Stimulated activated CD4-positive, alpha-beta T cell treated with anti-CD3 and anti-CD28 coated beads, TNF-alpha, amount 100 ng/mL, for 1 hour (primary cell): ENCODE results near the gene AHCYL2.
"Not testable (repeated sequence)": the region's sequence is repeated elsewhere in the genome, so short reads cannot be mapped to it uniquely, and the experiment has no call there.

ENCODE experiments used
- DNase-seq, 3 donors: peaks; one replicate each; pipeline ENCODE4 v3.0.0-alpha.2; 2020; ENCODE audit warnings: low read depth in 3 of 3, low spot score in 1 of 3

AHCYL2 gene

DNA sequence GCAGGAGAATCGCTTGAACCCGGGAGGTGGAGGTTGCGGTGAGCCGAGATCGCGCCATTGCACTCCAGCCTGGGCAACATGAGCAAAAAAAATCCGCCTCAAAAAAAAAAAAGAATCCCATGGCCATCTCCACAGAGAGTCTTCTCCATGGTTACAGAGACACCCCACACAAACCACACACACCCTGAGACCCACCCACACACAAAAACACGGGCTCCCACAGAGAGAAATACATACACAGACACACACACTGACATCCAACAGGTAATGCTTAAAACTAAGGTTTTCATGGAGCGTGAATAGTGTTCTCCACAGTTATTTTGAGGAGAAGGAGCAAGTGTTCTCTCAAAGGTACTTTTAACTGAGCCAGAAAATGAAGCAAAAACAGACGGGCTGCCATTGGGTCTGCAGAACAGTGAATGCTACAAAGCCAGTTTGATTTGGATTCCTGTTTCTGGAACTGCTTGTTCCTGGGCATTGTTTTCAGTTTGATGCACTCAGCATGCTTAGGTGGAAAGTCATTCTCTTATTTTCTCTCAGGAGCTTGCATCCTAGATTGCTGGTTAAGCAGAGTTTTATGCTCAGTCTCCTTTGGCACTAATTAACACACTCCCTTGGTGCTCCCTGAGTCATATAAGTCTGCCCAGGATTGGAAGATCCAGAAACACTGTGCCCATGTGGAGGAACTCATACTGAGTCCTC is 15.4 kb downstream of the AHCYL2 start:
- DNase-seq, result no peak

DNA sequence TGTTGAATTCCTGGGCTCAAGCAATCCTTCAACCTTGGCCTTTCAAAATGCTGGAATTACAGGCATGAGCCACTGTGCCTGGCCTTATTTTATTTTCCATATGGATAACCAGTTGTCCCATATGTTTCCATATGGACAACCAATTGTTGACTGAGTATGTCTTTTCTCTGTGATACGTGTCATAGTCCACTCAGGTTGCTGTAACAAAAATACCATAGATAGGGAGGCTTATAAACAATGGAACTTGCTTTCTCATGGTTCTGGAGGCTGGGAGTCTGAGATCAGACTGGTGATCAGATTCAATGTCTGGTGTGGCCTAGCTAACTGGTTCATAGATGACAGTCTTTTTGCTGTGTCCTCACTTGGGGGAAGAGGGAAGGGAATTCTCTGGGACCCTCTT is 19.4 kb downstream of the AHCYL2 start:
- no peak for DNase-seq

DNA sequence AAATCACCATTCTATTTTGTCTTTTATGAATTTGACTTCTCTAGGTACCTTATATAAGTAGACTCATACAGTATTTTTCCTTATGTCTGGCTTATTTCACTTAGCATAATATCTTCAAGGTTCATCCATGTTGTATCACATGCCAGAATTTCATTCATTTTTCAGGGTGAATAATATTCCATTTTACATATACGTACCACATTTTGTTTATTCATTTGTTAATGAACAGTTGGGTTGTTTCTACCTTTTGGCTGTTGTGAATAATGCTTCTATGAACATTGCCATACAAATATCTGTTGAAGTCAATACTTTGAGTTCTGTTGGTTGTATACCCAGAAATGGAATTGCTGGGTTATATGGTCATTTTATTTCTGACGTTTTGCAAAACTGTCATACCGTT is 20.7 kb downstream of the AHCYL2 start:
- DNase-seq, result no peak

DNA sequence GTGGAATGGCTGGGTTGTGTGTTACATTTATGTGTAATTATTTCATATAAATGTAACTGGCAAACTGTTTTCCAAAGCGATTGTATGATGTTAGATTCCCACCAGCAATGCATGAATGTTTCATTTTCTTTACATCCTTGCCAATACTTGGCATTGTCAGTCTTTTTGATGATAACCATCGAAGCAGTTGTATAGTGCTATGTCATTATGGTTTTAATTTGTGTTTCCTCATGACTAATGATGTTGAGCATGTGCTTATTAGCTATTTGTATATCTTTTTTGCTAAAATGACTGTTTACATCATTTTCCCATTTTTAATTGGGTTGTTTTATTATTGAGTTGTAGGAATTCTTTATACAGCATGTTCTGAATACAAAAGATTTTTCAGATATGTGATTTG is 22.3 kb downstream of the AHCYL2 start:
- no peak for DNase-seq

DNA sequence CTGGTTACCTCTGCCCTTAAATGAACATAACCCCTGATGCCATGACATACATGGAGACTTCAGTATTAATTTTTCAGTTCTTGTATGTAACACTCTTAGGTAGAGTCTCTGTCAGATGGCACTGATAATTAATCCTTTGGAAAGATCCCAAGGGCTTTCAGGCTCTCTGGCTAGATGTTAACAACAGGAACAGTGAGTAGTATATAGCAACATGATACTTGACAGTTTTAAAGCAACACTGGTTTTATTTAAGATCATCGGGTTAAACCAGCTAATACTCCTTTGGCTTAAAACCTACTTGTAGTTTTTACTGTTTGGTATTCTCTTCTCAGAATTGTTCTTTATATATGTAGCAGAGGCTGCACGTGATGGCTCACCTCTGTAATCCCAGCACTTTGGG is 27.3 kb downstream of the AHCYL2 start:
- DNase-seq, result no peak

DNA sequence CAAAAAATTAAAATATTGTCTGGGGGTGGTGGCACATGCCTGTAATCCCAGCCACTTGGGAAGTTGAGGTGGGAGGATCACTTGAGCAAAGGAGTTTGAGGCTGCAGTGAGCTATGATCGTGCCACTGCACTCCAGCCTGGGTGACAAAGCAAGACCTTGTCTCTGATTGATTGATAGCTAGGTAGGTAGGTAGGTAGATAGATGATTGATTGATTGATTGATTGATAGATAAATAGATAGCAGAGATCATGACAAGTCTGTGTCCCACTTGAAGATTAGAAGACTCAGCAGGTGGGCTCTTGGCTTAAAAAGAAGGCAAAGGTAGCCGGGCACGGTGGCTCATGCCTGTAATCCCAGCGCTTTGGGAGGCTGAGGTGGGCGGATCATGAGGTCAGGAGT is 27.8 kb downstream of the AHCYL2 start:
- not testable (repeated sequence) for DNase-seq

DNA sequence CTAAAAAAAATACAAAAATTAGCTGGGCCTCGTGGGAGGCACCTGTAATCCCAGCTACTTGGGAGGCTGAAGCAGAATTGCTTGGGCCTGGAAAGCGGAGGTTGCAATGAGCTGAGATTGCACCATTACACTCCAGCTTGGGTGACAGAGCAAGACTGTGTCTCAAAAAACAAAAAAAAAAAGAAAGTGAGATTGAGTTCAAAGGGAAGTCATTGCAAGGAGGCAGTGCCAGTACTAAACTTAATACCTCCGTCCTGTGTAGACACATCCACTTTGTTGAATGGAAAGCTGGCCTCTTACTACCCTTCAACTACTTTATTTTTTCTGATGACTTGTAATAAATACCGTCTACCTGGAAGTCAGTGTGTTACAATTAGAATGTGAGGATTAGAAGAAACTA is 31.0 kb downstream of the AHCYL2 start:
- no peak for DNase-seq

DNA sequence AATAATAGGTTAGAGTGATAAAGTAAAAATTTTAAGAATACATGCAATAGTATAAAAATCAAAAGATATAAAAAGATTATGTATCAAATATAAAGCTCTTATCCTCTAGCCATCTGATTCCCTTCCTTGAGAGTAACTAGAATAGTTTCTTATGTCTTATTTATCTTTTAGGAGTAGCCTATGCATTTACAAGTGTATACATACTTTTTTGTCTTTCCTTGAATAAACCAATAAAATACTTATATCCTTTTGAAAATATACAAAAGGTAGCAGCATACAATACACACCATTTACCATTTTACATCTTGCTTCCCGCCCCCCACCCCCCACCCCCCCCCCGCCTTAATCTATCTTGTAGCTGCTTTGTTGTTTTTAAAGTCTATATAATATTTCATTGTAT is 31.4 kb downstream of the AHCYL2 start:
- DNase-seq, result no peak

DNA sequence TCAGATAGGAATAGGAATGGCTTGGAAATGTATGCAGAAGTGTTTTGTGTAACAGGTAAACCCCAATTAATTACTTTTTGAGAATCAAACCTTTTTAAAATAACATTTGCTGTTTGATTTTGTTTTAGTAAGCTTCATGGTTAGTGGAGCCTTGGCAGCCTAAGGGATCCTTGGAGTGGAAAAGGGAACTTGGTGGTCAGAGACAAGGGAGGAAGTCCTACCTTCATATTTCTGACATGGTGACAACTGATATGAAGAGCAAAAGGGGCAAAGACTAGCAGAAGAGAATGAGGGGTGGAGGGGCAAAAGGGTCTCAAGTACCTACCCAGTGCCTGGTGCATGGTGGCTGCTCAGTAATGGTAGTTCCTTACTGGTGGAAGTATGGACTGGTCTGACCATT is 32.3 kb downstream of the AHCYL2 start:
- DNase-seq, result no peak

DNA sequence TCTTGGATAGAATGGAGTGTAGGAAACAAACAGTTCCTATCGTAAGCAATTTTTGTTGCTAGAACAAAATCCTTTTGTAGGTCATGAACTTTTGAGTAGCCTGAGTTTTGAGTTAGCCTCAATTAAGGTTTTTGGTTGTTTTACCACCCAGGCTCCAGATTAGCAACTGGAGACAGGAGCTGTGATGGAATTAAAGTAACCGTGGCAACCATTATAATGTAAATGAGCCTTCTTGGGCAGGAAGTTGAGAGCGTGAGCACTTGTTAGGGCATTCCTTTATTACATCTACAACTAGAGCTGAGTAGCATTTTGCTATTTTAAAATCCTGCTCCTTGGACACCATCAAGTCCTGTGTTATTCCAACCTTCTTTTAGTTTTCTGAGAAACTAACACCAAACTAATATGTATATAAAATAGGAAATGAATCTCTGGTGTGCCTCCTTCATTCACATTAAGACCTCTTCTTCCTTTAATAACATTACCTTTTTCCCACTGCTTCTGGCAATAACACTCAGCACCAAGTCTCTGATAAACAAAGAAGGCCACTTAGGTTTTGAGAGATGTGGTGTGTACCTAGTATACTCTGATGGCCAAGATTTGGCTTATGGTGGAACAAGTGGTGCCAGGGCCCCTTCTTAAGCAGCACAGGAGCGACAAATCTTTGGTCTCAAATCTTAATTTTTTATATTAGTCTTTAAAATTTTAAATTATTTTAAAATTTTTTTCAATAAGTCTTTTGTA is 34.0 kb downstream of the AHCYL2 start:
- no peak for DNase-seq

DNA sequence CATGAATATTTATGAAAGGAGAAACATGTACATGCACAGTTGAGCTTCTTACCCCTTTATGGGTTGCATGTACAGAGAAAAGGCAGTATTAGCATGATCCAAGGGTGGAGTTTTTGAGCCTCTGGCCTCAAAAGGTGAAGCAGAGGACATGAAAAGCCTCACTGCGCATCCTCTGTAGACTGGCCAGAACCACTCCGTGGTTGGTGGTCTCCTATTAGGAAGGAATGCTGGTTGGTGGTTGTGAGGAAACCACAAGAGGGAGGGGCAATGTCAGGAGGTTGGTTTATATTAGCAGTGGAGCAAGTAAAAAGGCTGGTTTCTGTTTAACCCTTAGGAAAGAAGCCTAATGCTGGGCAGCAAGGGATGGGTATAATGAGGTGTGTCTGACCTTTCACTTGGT is 37.5 kb downstream of the AHCYL2 start:
- no peak for DNase-seq

DNA sequence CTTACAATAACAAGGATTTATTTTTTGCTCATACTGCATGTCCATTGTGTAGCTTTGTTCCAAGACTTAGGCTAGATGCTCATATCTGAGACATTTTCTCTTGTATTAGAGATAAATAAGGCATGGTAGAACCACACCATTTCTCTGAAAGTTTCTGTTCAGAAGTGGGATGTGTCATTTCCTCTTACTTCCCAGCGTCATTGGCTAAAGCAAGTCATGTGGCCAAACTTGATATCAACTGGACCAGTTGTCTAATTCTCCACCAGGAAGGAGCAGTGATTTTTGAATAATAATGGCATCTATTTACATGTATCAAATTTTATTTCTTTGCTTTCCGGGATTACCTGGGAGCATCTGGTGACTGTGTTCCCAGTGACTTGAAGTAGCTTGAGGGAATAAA is 38.3 kb downstream of the AHCYL2 start:
- no peak for DNase-seq

DNA sequence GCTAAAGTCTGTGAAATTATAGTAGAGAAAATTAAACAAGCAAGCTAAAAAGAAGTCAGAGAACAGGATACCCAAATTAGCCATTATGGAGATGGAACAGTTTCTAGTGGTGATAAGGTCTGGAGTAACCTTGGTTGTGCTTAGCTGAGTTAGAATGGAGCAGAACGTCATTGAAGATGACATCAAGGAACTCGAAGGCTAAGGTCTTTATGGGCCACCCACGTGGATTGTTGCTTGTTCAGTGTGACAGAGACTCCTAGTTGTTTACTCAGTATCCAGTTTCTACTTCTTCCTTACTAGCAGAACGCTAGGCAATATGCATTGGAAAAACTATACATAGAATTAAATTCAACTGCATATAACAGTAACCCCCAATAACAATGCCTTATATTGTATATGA is 39.7 kb downstream of the AHCYL2 start:
- DNase-seq, result no peak

DNA sequence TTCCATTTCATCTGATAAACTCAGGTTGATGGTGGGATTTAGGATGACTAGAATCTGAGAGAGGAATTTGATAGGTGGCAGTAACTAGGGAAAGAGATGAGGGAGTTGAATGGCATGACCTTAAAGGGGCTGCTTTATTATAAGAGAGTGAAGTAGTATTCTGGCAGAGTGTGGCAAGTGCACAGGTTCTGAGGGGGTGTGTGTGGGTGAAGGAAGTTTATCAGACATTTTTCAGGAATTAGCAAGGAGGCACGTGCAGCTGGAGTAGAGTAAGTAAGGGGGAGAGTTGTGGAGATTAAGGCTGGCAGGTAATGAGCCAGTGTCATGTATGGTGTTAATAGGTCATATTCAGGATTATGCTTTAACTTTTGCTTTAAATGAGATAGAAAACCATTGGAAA is 40.5 kb downstream of the AHCYL2 start:
- no peak for DNase-seq

DNA sequence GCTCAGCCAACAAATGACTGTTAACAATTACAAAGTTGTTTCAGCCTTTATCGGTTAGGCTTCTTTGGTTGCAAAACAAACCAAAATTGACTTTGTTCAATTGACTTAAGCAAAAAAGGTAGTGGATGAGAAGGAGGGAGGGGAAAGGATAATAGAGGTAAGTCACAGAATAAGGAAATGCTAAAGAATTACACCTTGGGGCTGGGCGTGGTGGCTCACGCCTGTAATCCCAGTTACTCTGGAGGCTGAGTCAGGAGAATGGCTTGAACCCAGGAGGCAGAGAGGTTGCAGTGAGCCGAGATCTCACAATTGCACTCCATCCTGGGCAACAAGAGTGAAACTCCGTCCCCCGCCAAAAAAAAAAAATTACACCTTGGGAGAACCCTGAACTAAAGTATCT is 41.4 kb downstream of the AHCYL2 start:
- DNase-seq, result no peak

DNA sequence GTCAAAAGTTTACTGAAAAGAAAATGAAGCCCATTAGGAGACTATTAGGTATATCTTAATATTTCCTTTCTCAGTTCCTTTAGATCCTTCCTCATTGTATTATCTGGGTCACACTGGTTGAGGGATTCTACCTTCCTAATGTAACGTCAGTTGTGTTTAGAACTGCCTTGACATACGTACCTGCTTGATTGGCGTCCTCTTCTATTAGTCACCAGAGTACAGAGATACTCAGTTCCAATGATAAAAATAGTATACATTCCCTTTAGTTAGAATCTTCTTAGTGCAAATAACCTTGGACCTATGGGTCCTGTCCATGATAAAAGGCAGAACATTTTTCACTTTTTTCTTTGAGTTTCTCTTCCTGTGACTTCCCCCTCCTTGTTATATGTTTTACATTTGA is 45.2 kb downstream of the AHCYL2 start:
- DNase-seq, result no peak

DNA sequence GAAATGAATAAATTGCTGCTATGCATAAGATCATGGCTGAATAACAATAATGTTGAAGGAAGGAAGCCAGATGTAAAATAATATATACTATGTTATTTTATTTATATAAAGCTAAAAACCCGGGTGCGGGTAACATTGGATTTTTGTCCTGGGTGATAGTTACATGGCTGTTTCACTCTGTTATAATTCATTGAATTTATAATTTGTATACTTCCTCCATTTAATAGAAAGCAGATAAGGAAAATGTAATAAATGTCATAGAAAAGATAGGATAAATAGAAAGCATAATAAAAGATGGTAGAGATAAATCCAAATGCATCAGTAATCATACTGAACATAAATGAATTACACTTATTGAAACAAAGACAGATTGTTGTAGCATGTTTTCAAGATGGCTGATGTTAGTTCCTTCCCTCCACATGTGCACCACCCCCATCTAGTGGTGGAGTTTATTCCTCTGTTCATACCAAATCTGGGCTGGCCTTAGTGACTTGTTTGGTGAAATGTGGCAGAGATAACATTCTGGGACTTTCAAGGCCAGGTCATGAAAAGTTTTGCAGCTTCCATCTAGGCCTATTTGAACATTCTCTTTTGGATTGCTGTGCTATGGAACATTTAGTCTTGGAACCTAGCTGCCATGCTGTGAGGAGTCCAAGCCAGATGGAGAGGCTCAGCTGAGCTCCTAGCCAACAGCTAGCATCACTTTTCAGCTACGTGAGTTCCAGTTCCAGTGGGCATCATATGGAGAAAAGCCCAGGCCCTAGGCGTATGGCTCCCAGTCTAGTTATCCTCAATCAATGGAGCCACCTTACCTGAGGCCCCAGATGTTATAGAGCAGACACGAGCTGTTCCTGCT is 46.9 kb downstream of the AHCYL2 start:
- peak in 2 of 3 donors; percentile 29 to 33 for DNase-seq

DNA sequence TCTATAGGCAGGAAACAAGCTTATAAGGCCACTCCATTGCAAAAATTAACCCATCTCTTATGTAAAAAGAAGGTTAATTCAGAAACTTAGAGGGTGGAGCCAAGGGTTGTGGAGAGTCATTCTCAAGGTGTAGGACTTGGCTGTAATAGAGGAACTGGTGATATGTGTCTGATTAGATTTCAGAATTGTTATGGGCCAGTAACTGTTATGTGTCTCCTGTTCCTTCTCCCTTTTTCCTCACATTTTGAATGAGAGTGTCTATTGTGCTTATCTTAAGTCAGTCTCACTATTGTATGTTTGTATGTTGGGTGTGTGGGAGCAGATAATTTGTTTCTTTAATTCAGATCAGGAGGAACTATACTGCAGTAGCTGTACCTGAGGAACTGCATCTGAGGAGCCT is 49.1 kb downstream of the AHCYL2 start:
- no peak for DNase-seq

DNA sequence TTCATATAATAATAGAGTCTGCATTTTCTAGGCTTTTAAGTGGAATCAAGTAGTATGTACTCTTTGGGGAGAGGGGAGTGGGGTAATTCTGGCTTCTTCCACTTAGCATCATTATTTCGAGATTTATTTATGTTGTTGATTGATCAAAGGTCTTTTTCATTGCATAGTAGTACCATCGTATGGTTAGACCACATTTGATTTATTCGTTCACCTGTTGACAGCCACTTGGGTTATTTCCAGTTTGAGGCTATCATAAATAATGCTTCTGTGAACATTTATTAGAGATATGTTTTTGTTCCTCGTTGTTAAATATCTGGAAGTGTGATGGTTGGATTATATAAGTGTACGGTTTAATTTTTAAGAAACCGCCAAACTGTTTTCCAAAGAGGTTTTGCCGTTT is 52.8 kb downstream of the AHCYL2 start:
- no peak for DNase-seq

DNA sequence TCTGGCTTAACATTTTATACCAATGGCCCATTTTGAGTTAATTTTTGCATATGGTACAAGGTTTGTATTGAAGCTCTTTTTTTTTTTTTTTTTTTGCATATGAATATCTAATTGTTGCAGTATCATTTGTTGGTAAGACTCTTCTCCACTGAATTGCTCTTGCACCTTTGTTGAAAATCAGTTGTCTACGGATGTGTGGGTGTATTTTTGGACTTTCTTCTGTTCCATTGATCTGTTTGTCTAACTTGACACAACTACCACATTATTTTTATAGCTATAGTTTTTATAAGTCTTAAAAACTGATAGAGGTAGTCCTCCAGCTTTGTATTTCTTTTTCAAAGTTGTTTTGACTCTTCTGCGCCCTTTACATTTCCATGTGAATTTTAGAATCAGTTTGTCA is 53.9 kb downstream of the AHCYL2 start:
- no peak for DNase-seq

DNA sequence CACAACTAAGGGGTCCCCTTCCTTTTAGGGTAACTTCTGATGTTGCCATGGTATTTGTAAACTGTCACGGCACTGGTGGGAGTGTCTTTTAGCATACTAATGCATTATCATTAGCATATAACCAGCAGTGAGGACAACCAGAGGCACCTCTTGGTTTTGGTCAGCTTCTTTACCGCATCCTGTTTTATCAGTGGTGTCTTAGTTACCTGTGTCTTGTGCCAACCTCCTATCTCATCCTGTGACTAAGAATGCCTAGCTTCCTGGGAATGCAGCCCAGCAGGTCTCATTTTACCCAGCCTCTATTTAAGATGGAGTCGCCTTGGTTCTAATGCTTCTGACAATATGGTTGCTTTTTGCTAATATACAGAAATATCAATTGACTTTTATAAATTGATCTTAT is 54.9 kb downstream of the AHCYL2 start:
- no peak for DNase-seq

DNA sequence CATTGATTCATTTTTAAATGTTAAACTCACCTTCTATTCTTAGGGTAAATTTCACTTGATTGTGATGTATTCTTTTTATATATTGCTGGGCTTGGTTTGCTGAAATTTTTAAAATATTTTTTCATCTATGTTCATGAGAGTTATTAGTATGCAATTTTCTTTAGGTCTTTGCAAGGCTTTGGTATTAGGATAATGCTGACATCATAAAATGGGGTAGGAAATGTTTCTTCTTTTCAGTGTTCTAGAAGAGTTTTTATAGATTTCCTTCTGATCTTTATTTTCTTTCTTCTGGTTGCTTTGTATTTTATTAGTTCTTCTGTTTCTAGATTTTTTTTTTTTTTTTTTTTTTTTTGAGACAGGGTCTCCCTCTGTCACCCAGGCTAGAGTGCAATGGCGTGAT is 56.3 kb downstream of the AHCYL2 start:
- DNase-seq, result no peak
